PC-3 (cell line): ENCODE results near the gene PRKCE.

Experiments
- CTCF ChIP-seq: fragments of 300-600 bp; sonication (generic); conservative IDR thresholded peaks from 2 replicates; pipeline ENCODE4 v1.5.1; 2017; ENCODE audit warnings: antibody characterized with exemption, low read depth, mild to moderate bottlenecking, low read length
- EZH2 ChIP-seq: fragments of 300-600 bp; sonication (generic); IDR thresholded peaks from one replicate; pipeline ENCODE4 v1.6.1; 2017; ENCODE audit warnings: antibody characterized with exemption, mild to moderate bottlenecking, low read length; ENCODE audit not compliant: unreplicated experiment

GRCh38 chr2:46200100-46200690, 548.7 kb downstream of the PRKCE start:
- no peak for TF ChIP-seq CTCF
- no peak for TF ChIP-seq EZH2
